A673 (cell line): ENCODE data around the gene DYNLT2. TPM values are rescaled to one million over a fixed set of nuclear protein-coding genes. Genes with fewer than 3 reads are reported as not detected.
"Not testable (repeated sequence)": the region's sequence is repeated elsewhere in the genome, so short reads cannot be mapped to it uniquely, and the experiment has no call there.

Experiments
- BruUV-seq: library from RNA; stranded (reverse); fragments of 400-500 nt; replicated peaks from 2 replicates; lab custom pipeline; 2021; lab: Mats Ljungman, UMichigan
- CTCF ChIA-PET: fragments of 300-600 bp; sonication (Branson Sonifier 250); formaldehyde crosslinking; loops from one replicate; lab custom pipeline; 2022; ENCODE audit warnings: antibody characterized with exemption; lab: Charles Lee
- POLR2A ChIA-PET: fragments of 300-600 bp; sonication (Branson Sonifier 250); formaldehyde crosslinking; loops from one replicate; lab custom pipeline; 2022; ENCODE audit warnings: antibody characterized with exemption; ENCODE audit not compliant: low non-redundant PET; lab: Charles Lee
- DNase-seq: peaks from one replicate; pipeline ENCODE4 v3.0.0-alpha.2; 2015; ENCODE audit warnings: low spot score
- H3K27ac ChIP-seq: fragments of 200-600 bp; sonication (generic); 2 replicates; pipeline ENCODE4 v1.5.1; 2016; ENCODE audit warnings: mixed run types, low read depth, mild to moderate bottlenecking, mixed read lengths, antibody characterized with exemption, low read length; ENCODE audit not compliant: poor library complexity, severe bottlenecking
- H3K27me3 ChIP-seq: fragments of 200-600 bp; sonication (generic); replicated peaks from 2 replicates; pipeline ENCODE4 v1.6.1; 2017; ENCODE audit warnings: mixed run types, low read depth, mild to moderate bottlenecking, mixed read lengths, antibody characterized with exemption, low read length; ENCODE audit not compliant: insufficient read depth, poor library complexity
- H3K36me3 ChIP-seq: fragments of 200-600 bp; sonication (generic); 2 replicates; pipeline ENCODE4 v1.6.1; 2016; ENCODE audit warnings: mixed run types, mild to moderate bottlenecking, mixed read lengths, antibody characterized with exemption, low read length; ENCODE audit not compliant: insufficient read depth, poor library complexity, severe bottlenecking
- H3K4me1 ChIP-seq: fragments of 200-600 bp; sonication (generic); 2 replicates; pipeline ENCODE4 v1.6.1; 2017; ENCODE audit warnings: mixed run types, mild to moderate bottlenecking, mixed read lengths, antibody characterized with exemption, low read length; ENCODE audit not compliant: insufficient read depth, poor library complexity, severe bottlenecking
- H3K4me3 ChIP-seq: fragments of 200-600 bp; sonication (generic); 2 replicates; pipeline ENCODE4 v1.5.1; 2016; ENCODE audit warnings: low read depth, mixed run types, mild to moderate bottlenecking, mixed read lengths, low read length; ENCODE audit not compliant: poor library complexity, severe bottlenecking
- H3K9me3 ChIP-seq: fragments of 200-600 bp; sonication (generic); 2 replicates; pipeline ENCODE4 v1.6.1; 2016; ENCODE audit warnings: mixed run types, low read depth, mild to moderate bottlenecking, mixed read lengths, antibody characterized with exemption, low read length; ENCODE audit not compliant: poor library complexity, severe bottlenecking
- CTCF ChIP-seq: fragments of 300-800, 200-600 bp; sonication (generic); conservative IDR thresholded peaks from 2 replicates; pipeline ENCODE4 v1.5.1; 2017; ENCODE audit warnings: low read depth, mild to moderate bottlenecking, antibody characterized with exemption, low read length, moderate library complexity, mixed read lengths
- EZH2 ChIP-seq: fragments of 200-600 bp; sonication (generic); IDR thresholded peaks from 2 replicates; pipeline ENCODE4 v1.6.1; 2017; ENCODE audit warnings: borderline replicate concordance, low read depth, mild to moderate bottlenecking, mixed read lengths, antibody characterized with exemption, low read length; ENCODE audit not compliant: poor library complexity, severe bottlenecking
- intact Hi-C: fragments of 100-400 bp; cut with micrococcal nuclease; formaldehyde crosslinking; loops from one replicate; pipeline ENCODE4 v1.10.0; 2022; ENCODE audit not compliant: unreplicated experiment
- total RNA-seq: library from RNA; stranded (reverse); gene quantifications from 2 replicates; pipeline ENCODE4 v1.2.3, GENCODE V29; 2021

The DYNLT2 gene
- total RNA-seq, 1 experiment from 2014 or later: 2.4 TPM

GRCh38 chr6:169701311-169701953, 49.9 kb downstream of the DYNLT2 start:
- no peaks in the 10 kb centered on the region for H3K9me3 ChIP-seq
- TSS peak; percentile 84 for BruUV-seq
- peaks cover 27% of the 10 kb centered on the region for H3K4me1 ChIP-seq
- H3K27me3 ChIP-seq: no peaks in the 10 kb centered on the region
- ChIA-PET CTCF (no interaction called here), POLR2A (interaction anchor here (0.5 to 0.6 kb wide), 2 partner anchors 11 to 187 kb away, joined by 3 to 4 read pairs; no protein-coding TSS in a partner anchor)
- H3K4me3 ChIP-seq: peak overlapping the region; percentile 92
- no peak for DNase-seq
- H3K27ac ChIP-seq: peak overlapping the region; percentile 99
- no peak for TF ChIP-seq CTCF
- TF ChIP-seq EZH2: no peak
- intact Hi-C loops: no loop called here
- peaks cover 33% of the 10 kb centered on the region for H3K36me3 ChIP-seq

GRCh38 chr6:169700296-169700695, 51.1 kb downstream of the DYNLT2 start:
- H3K27ac ChIP-seq: peak overlapping the region; percentile 27
- no TSS peak for BruUV-seq
- H3K4me1 ChIP-seq: peaks cover 27% of the 10 kb centered on the region
- ChIA-PET CTCF (no interaction called here), POLR2A (no interaction called here)
- TF ChIP-seq EZH2 (no peak), CTCF (no peak)
- peak overlapping the region; percentile 92 for H3K4me3 ChIP-seq
- peak; percentile 15 for DNase-seq
- intact Hi-C loops: no loop called here
- peaks cover 25% of the 10 kb centered on the region for H3K36me3 ChIP-seq
- H3K9me3 ChIP-seq: no peaks in the 10 kb centered on the region
- H3K27me3 ChIP-seq: no peaks in the 10 kb centered on the region

- BruUV-seq, POLR2A ChIA-PET: not testable (repeated sequence)
Observed at GRCh38 chr6:169697115-169697514, 54.3 kb downstream of the DYNLT2 start.

More at GRCh38 chr6:169697115-169697514, 54.3 kb downstream of the DYNLT2 start:
- peak; percentile 47 for TF ChIP-seq CTCF
- DNase-seq, H3K4me3 ChIP-seq, H3K27me3 ChIP-seq, CTCF ChIA-PET, H3K4me1 ChIP-seq, H3K36me3 ChIP-seq, H3K27ac ChIP-seq, intact Hi-C loops, H3K9me3 ChIP-seq: not testable (repeated sequence)
